Measurements from ENCODE around the gene PCGF1. TPM values are rescaled to one million over a fixed set of nuclear protein-coding genes. Genes with fewer than 3 reads are reported as not detected.

Gene PCGF1
- total RNA-seq, 2 donors from 2014 or later: 13.6 to 14.7 TPM

GRCh38 chr2:74504591-74504990 lies 2.9 kb downstream of the PCGF1 start:
- no peak for DNase-seq (ENCODE audit: low spot score)
- intact Hi-C loops (cut with DNase I): no loop called here
- TF ChIP-seq CTCF (IDR thresholded peaks at IDR 0.05) (no peak), POLR2A (IDR thresholded peaks at IDR 0.05) (no peak), POLR2AphosphoS5 (IDR thresholded peaks at IDR 0.05) (no peak)
- no peaks in the 10 kb centered on the region for H3K9me3 ChIP-seq
- H3K4me3 ChIP-seq: no peak overlapping the region
- 90% methylated on average over 3 of the region's 3 CpGs for WGBS
- H3K27ac ChIP-seq: no peak overlapping the region
- peaks cover 9% of the 10 kb centered on the region for H3K27me3 ChIP-seq (replicated peaks; ENCODE audit: insufficient read depth)
- H3K4me1 ChIP-seq (replicated peaks): peaks cover 12% of the 10 kb centered on the region
- peaks cover 0 to 12% of the 10 kb centered on the region in 2 donors for H3K36me3 ChIP-seq

- DNase-seq (ENCODE audit: low spot score): no peak
- H3K36me3 ChIP-seq: peaks cover 0 to 12% of the 10 kb centered on the region in 2 donors
- peaks cover 12% of the 10 kb centered on the region for H3K4me1 ChIP-seq (replicated peaks)
- no peak for TF ChIP-seq CTCF (IDR thresholded peaks at IDR 0.05)
- no peak for TF ChIP-seq POLR2A (IDR thresholded peaks at IDR 0.05)
- TF ChIP-seq POLR2AphosphoS5 (IDR thresholded peaks at IDR 0.05): no peak
- no peak overlapping the region for H3K27ac ChIP-seq
- H3K4me3 ChIP-seq: peak overlapping the region; percentile 9 to 24
- WGBS: 67% methylated on average over 45 of the region's 45 CpGs
- H3K27me3 ChIP-seq (replicated peaks; ENCODE audit: insufficient read depth): peaks cover 15% of the 10 kb centered on the region
- intact Hi-C loops (cut with DNase I): no loop called here
- H3K9me3 ChIP-seq: no peaks in the 10 kb centered on the region
Observed at GRCh38 chr2:74503506-74504475, 3.7 kb downstream of the PCGF1 start.

- no peak for DNase-seq (ENCODE audit: low spot score)
- no peak overlapping the region for H3K27ac ChIP-seq
- peaks cover 12% of the 10 kb centered on the region for H3K4me1 ChIP-seq (replicated peaks)
- H3K27me3 ChIP-seq (replicated peaks; ENCODE audit: insufficient read depth): peaks cover 20% of the 10 kb centered on the region
- intact Hi-C loops (cut with DNase I): no loop called here
- WGBS: 11% methylated on average over 46 of the region's 67 CpGs
- H3K4me3 ChIP-seq: peak overlapping the region; percentile 9 to 24
- TF ChIP-seq CTCF (IDR thresholded peaks at IDR 0.05) (no peak), POLR2A (IDR thresholded peaks at IDR 0.05) (peak; percentile 46), POLR2AphosphoS5 (IDR thresholded peaks at IDR 0.05) (peak; percentile 20)
- no peaks in the 10 kb centered on the region for H3K9me3 ChIP-seq
- H3K36me3 ChIP-seq: peaks cover 0 to 12% of the 10 kb centered on the region in 2 donors
Observed at GRCh38 chr2:74502720-74503505, 4.6 kb downstream of the PCGF1 start.

GRCh38 chr2:74502147-74502719 lies 5.3 kb downstream of the PCGF1 start:
- TF ChIP-seq POLR2A (IDR thresholded peaks at IDR 0.05) (no peak), CTCF (IDR thresholded peaks at IDR 0.05) (no peak), POLR2AphosphoS5 (IDR thresholded peaks at IDR 0.05) (no peak)
- H3K9me3 ChIP-seq: no peaks in the 10 kb centered on the region
- intact Hi-C loops (cut with DNase I): no loop called here
- no peak overlapping the region for H3K27ac ChIP-seq
- DNase-seq (ENCODE audit: low spot score): no peak
- H3K4me3 ChIP-seq: peak overlapping the region; percentile 9 to 24
- 41% methylated on average over 32 of the region's 32 CpGs for WGBS
- peaks cover 12% of the 10 kb centered on the region for H3K4me1 ChIP-seq (replicated peaks)
- H3K36me3 ChIP-seq: peaks cover 0 to 12% of the 10 kb centered on the region in 2 donors
- H3K27me3 ChIP-seq (replicated peaks; ENCODE audit: insufficient read depth): peaks cover 20% of the 10 kb centered on the region
